Gastroesophageal sphincter (tissue), 4 donors: ENCODE measurements around the gene SLC45A2. TPM values are rescaled to one million over a fixed set of nuclear protein-coding genes. Genes with fewer than 3 reads are reported as not detected.
A peak's percentile ranks its signal among the peaks of the same experiment; 100 is the strongest.

Experiments used
- ATAC-seq: fragments of 150-250 bp; one replicate; pipeline ENCODE4 v1.9.1; 2016; ENCODE audit warnings: mild to moderate bottlenecking, moderate library complexity
- H3K27ac ChIP-seq, 4 donors: fragments of 200-600 bp; sonication (generic) in 3 of 4; 1 replicate in 3 of 4; 2 replicates in 1 of 4; pipeline ENCODE4 v1.5.1; 2016 to 2019
- H3K27me3 ChIP-seq: fragments of 200-600 bp; sonication (generic); one replicate; pipeline ENCODE4 v1.5.1; 2019
- H3K36me3 ChIP-seq, 2 donors: fragments of 200-600 bp; sonication (generic); one replicate each; pipeline ENCODE4 v1.5.1; 2019; ENCODE audit warnings: control low read depth in 1 of 2
- H3K4me1 ChIP-seq, 3 donors: fragments of 200-600 bp; sonication (generic); 1 replicate in 2 of 3; 2 replicates in 1 of 3; pipeline ENCODE4 v1.5.1; 2016 to 2019; ENCODE audit warnings: control low read depth in 2 of 3
- H3K4me3 ChIP-seq, 2 donors: fragments of 200-600 bp; sonication (generic); one replicate each; pipeline ENCODE4 v1.5.1; 2019; ENCODE audit warnings: mild to moderate bottlenecking in 1 of 2, moderate library complexity in 1 of 2
- H3K9me3 ChIP-seq, 3 donors: fragments of 200-600 bp; sonication (generic); one replicate each; pipeline ENCODE4 v1.5.1; 2017 to 2019; ENCODE audit warnings: control low read depth in 2 of 3
- EP300 ChIP-seq: sonication (generic); formaldehyde crosslinking; IDR thresholded peaks from one replicate; pipeline ENCODE4 v1.6.1; 2017; ENCODE audit warnings: antibody characterized with exemption, mild to moderate bottlenecking
- POLR2A ChIP-seq, 2 donors: fragments of 450-650 bp; IDR thresholded peaks; one replicate each; pipeline ENCODE4 v1.6.1; 2017; ENCODE audit warnings: antibody characterized with exemption in 2 of 2, mild to moderate bottlenecking in 2 of 2, moderate library complexity in 1 of 2
- POLR2AphosphoS5 ChIP-seq: sonication (generic); formaldehyde crosslinking; IDR thresholded peaks from one replicate; pipeline ENCODE4 v1.6.1; 2017; ENCODE audit warnings: antibody characterized with exemption
- WGBS, 2 donors: methylation state at CpG; one replicate each; pipeline ENCODE4 v1.1.5; 2018; ENCODE audit warnings: low coverage in 1 of 2; 5-methylcytosine and 5-hydroxymethylcytosine counted together
- total RNA-seq, 4 donors: library from RNA; depleted of rRNA; stranded (reverse); fragments of >200 nt; gene quantifications; one replicate each; pipeline ENCODE4 v1.1.0, GENCODE V29; 2016
- TF ChIP-seq, protein P1 (sequence below), 4 experiments: fragments of 200-600 bp in 2 of 4; fragments of 450-650 bp in 2 of 4; sonication (generic) in 1 of 4; IDR thresholded peaks; one replicate each; pipeline ENCODE4 v1.5.1; 2017 to 2019; ENCODE audit warnings: antibody characterized with exemption in 4 of 4, mild to moderate bottlenecking in 2 of 4, moderate library complexity in 2 of 4

SLC45A2 gene
- total RNA-seq, 4 donors from 2014 or later: 0.15 TPM; not detected in 3

DNA sequence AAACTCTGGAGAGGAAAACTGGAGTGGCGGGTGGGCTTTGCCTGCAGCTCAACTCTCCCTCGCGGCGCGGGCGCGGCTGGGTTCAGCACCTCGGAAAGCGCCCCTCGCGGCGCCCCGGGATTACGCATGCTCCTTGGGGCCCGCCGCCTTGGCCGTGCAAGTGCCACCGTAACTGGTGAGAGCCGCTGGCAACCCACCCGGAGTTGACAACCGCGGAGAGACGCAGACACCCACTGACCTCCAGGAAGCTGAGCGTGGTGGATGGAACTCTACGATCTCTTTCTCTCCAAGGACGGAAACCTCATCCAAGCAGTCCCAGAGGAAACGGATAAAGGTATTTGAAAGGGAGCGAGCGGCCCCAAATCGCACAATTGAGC, 48.5 kb downstream of the SLC45A2 start:
- WGBS, 2 donors: 9% methylated on average over 6 of the region's 30 CpGs; no CpG with 5 or more reads in 1 of the 2 donors
- Histone ChIP-seq H3K4me1 (peaks cover 0 to 28% (median 10%) of the 10 kb centered on the region in 3 donors), H3K4me3 (peak overlapping the region in 1 of 2 donors; percentile 38), H3K27me3 (peaks cover 56% of the 10 kb centered on the region), H3K36me3 (no peaks in the 10 kb centered on the region), H3K27ac (no peak overlapping the region), H3K9me3 (no peaks in the 10 kb centered on the region)
- TF ChIP-seq, protein P1, sequence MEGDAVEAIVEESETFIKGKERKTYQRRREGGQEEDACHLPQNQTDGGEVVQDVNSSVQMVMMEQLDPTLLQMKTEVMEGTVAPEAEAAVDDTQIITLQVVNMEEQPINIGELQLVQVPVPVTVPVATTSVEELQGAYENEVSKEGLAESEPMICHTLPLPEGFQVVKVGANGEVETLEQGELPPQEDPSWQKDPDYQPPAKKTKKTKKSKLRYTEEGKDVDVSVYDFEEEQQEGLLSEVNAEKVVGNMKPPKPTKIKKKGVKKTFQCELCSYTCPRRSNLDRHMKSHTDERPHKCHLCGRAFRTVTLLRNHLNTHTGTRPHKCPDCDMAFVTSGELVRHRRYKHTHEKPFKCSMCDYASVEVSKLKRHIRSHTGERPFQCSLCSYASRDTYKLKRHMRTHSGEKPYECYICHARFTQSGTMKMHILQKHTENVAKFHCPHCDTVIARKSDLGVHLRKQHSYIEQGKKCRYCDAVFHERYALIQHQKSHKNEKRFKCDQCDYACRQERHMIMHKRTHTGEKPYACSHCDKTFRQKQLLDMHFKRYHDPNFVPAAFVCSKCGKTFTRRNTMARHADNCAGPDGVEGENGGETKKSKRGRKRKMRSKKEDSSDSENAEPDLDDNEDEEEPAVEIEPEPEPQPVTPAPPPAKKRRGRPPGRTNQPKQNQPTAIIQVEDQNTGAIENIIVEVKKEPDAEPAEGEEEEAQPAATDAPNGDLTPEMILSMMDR (IDR thresholded peaks at IDR 0.05): peak in 3 of 4 experiments; percentile 45 to 59 (median 59)
- no peak for TF ChIP-seq POLR2AphosphoS5
- TF ChIP-seq EP300: no peak
- ATAC-seq: peak; percentile 52

DNA sequence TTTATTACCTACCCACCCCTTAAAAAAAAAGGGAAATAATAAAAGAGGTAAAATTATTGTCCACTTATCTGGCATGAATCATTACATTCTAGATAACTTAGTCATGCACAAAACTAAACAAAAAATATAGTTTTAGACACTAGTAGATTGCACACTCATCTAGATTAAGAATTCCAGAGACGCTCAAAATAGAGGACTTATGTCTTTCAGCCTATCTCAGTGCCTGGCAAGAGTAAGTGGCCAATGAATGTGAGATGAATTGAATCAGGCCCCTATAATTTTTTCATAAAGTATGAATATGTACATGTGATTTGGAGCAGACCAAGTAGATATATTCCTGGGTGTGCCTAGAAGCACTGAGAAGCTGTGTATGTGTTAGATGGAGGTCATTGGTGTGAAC, 50.3 kb downstream of the SLC45A2 start:
- no peak for ATAC-seq
- no peaks in the 10 kb centered on the region for H3K9me3 ChIP-seq
- peaks cover 0 to 28% (median 10%) of the 10 kb centered on the region in 3 donors for H3K4me1 ChIP-seq
- no peaks in the 10 kb centered on the region for H3K36me3 ChIP-seq
- WGBS, 2 donors: 76 to 88% methylated on average over 1 of the region's 1 CpG
- no peak for TF ChIP-seq POLR2AphosphoS5
- TF ChIP-seq, protein P1 (IDR thresholded peaks at IDR 0.05): no peak
- no peak for TF ChIP-seq POLR2A (IDR thresholded peaks at IDR 0.05)
- no peak for TF ChIP-seq EP300
- H3K4me3 ChIP-seq: no peak overlapping the region
- H3K27ac ChIP-seq: no peak overlapping the region
- peaks cover 37% of the 10 kb centered on the region for H3K27me3 ChIP-seq

DNA sequence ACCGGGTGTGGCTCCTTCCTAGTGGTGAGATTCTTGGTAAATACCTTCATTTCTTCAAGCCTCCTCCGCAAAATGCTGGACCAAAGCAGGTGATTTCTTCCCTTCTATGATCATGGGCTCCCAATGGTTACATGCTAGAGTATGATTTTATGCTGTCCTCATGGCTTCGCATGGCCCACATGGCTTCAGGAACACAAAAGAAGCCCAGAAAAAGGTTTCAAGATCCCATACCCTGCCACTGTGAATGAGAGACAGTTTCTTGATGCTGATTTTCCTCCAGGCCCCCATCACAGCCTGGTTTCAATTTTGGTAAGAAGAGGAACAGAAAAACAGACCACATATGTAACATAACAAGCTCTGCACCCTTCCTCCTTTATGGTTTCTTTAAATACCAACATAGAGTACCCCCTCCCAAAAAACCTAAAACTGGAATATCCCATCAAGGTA, 50.7 kb downstream of the SLC45A2 start:
- Histone ChIP-seq H3K27ac (no peak overlapping the region), H3K9me3 (no peaks in the 10 kb centered on the region), H3K4me1 (peaks cover 0 to 28% (median 10%) of the 10 kb centered on the region in 3 donors), H3K27me3 (peaks cover 33% of the 10 kb centered on the region), H3K4me3 (no peak overlapping the region), H3K36me3 (no peaks in the 10 kb centered on the region)
- no peak for ATAC-seq
- WGBS, 2 donors: 85 to 88% methylated on average over 2 to 3 of the region's 3 CpGs
- TF ChIP-seq POLR2A (IDR thresholded peaks at IDR 0.05): no peak
- TF ChIP-seq, protein P1 (IDR thresholded peaks at IDR 0.05): no peak
- TF ChIP-seq EP300: no peak
- TF ChIP-seq POLR2AphosphoS5: no peak

- no peaks in the 10 kb centered on the region for H3K9me3 ChIP-seq
- no peak for TF ChIP-seq POLR2AphosphoS5
- no peak for TF ChIP-seq POLR2A (IDR thresholded peaks at IDR 0.05)
- no peak for TF ChIP-seq EP300
- TF ChIP-seq, protein P1 (IDR thresholded peaks at IDR 0.05): no peak
- H3K27ac ChIP-seq: no peak overlapping the region
- WGBS, 2 donors: 72% methylated on average over 5 of the region's 5 CpGs
- peaks cover 7% of the 10 kb centered on the region for H3K27me3 ChIP-seq
- no peak for ATAC-seq
- H3K4me3 ChIP-seq: no peak overlapping the region
- H3K4me1 ChIP-seq: peaks cover 0 to 7% (median 4%) of the 10 kb centered on the region in 3 donors
- no peaks in the 10 kb centered on the region for H3K36me3 ChIP-seq
Observed at GRCh38 chr5:33931136-33931535, 53.4 kb downstream of the SLC45A2 start.

GRCh38 chr5:33929925-33930690, 54.4 kb downstream of the SLC45A2 start:
- Histone ChIP-seq H3K36me3 (no peaks in the 10 kb centered on the region), H3K27me3 (no peaks in the 10 kb centered on the region), H3K4me3 (no peak overlapping the region), H3K4me1 (no peaks in the 10 kb centered on the region), H3K9me3 (no peaks in the 10 kb centered on the region), H3K27ac (no peak overlapping the region)
- ATAC-seq: no peak
- no peak for TF ChIP-seq EP300
- no peak for TF ChIP-seq POLR2AphosphoS5
- no peak for TF ChIP-seq POLR2A (IDR thresholded peaks at IDR 0.05)
- TF ChIP-seq, protein P1 (IDR thresholded peaks at IDR 0.05): no peak
- WGBS, 2 donors: 90 to 100% methylated on average over 1 of the region's 6 CpGs
